H9 (cell line): Measurements from ENCODE around the gene PAOX. TPM values are rescaled to one million over a fixed set of nuclear protein-coding genes. Genes with fewer than 3 reads are reported as not detected.
A peak's percentile ranks its signal among the peaks of the same experiment; 100 is the strongest.

Source experiments
- DNase-seq: peaks from one replicate; pipeline ENCODE4 v3.0.0-alpha.2; 2017
- H2AFZ ChIP-seq: one replicate; pipeline ENCODE4 v1.6.1; 2013; ENCODE audit warnings: mild to moderate bottlenecking, low read length, control low read depth, moderate library complexity
- H2AK5ac ChIP-seq: 2 replicates; pipeline ENCODE4 v1.6.1; 2013; ENCODE audit warnings: low read length, control low read depth, mixed read lengths; ENCODE audit not compliant: insufficient read length
- H2BK120ac ChIP-seq: one replicate; pipeline ENCODE4 v1.6.1; 2013; ENCODE audit warnings: low read depth, mild to moderate bottlenecking, low read length, control low read depth, inconsistent platforms; ENCODE audit not compliant: poor library complexity, severe bottlenecking
- H2BK12ac ChIP-seq: 2 replicates; pipeline ENCODE4 v1.6.1; 2013; ENCODE audit warnings: low read length, control low read depth, mixed read lengths, low read depth; ENCODE audit not compliant: insufficient read length
- H2BK15ac ChIP-seq: 2 replicates; pipeline ENCODE4 v1.6.1; 2013; ENCODE audit warnings: low read depth, low read length, control low read depth
- H2BK20ac ChIP-seq: one replicate; pipeline ENCODE4 v1.6.1; 2013; ENCODE audit warnings: low read depth, mild to moderate bottlenecking, low read length, control low read depth, inconsistent platforms; ENCODE audit not compliant: poor library complexity, severe bottlenecking
- H2BK5ac ChIP-seq: 2 replicates; pipeline ENCODE4 v1.6.1; 2013; ENCODE audit warnings: low read length, control low read depth, mixed read lengths; ENCODE audit not compliant: insufficient read length
- H3K14ac ChIP-seq: 2 replicates; pipeline ENCODE4 v1.6.1; 2013; ENCODE audit warnings: low read length, control low read depth; ENCODE audit not compliant: insufficient read depth
- H3K18ac ChIP-seq: 2 replicates; pipeline ENCODE4 v1.6.1; 2013; ENCODE audit warnings: low read depth, mild to moderate bottlenecking, mixed read lengths, low read length, control low read depth; ENCODE audit not compliant: insufficient read length
- H3K23ac ChIP-seq: 2 replicates; pipeline ENCODE4 v1.6.1; 2013; ENCODE audit warnings: low read length, control low read depth, mixed read lengths, low read depth; ENCODE audit not compliant: insufficient read length
- H3K23me2 ChIP-seq: 2 replicates; pipeline ENCODE4 v1.6.1; 2013; ENCODE audit warnings: low read depth, mild to moderate bottlenecking, mixed read lengths, low read length, control low read depth; ENCODE audit not compliant: insufficient read length, poor library complexity, severe bottlenecking
- H3K27ac ChIP-seq: 2 replicates; pipeline ENCODE4 v1.5.1; 2013; ENCODE audit warnings: low read length, control low read depth, mixed read lengths, low read depth; ENCODE audit not compliant: insufficient read length
- H3K27me3 ChIP-seq: 2 replicates; pipeline ENCODE4 v1.6.1; 2013; ENCODE audit warnings: low read length, control low read depth, inconsistent platforms; ENCODE audit not compliant: insufficient read depth
- H3K4ac ChIP-seq: 2 replicates; pipeline ENCODE4 v1.6.1; 2013; ENCODE audit warnings: low read depth, mild to moderate bottlenecking, control low read depth, inconsistent platforms, low read length, moderate library complexity
- H3K4me1 ChIP-seq: 2 replicates; pipeline ENCODE4 v1.6.1; 2013; ENCODE audit warnings: low read length, control low read depth, inconsistent platforms; ENCODE audit not compliant: insufficient read depth
- H3K4me2 ChIP-seq: 2 replicates; pipeline ENCODE4 v1.6.1; 2013; ENCODE audit warnings: low read length, control low read depth, mixed read lengths; ENCODE audit not compliant: insufficient read length, insufficient read depth
- H3K56ac ChIP-seq: 2 replicates; pipeline ENCODE4 v1.6.1; 2013; ENCODE audit warnings: low read depth, mild to moderate bottlenecking, mixed read lengths, low read length, control low read depth; ENCODE audit not compliant: insufficient read length
- H3K79me1 ChIP-seq: 2 replicates; pipeline ENCODE4 v1.6.1; 2013; ENCODE audit warnings: low read depth, mild to moderate bottlenecking, moderate library complexity, low read length, control low read depth, inconsistent platforms; ENCODE audit not compliant: insufficient read depth, poor library complexity, severe bottlenecking
- H3K79me2 ChIP-seq: 2 replicates; pipeline ENCODE4 v1.6.1; 2013; ENCODE audit warnings: low read length, control low read depth, inconsistent platforms; ENCODE audit not compliant: insufficient read depth
- H3K9ac ChIP-seq: 2 replicates; pipeline ENCODE4 v1.6.1; 2013; ENCODE audit warnings: low read length, control low read depth, mixed read lengths; ENCODE audit not compliant: insufficient read length; ENCODE audit errors: extremely low read depth
- H3K9me3 ChIP-seq: one replicate; pipeline ENCODE4 v1.6.1; 2013; ENCODE audit warnings: low read depth, low read length, inconsistent platforms; ENCODE audit not compliant: control insufficient read depth
- H3T11ph ChIP-seq: one replicate; pipeline ENCODE4 v1.6.1; 2013; ENCODE audit warnings: mild to moderate bottlenecking, low read length, control low read depth, inconsistent platforms
- H4K20me1 ChIP-seq: one replicate; pipeline ENCODE4 v1.6.1; 2013; ENCODE audit not compliant: control insufficient read depth, insufficient read length, insufficient read depth
- H4K5ac ChIP-seq: 2 replicates; pipeline ENCODE4 v1.6.1; 2013; ENCODE audit warnings: low read depth, mild to moderate bottlenecking, mixed read lengths, low read length, control low read depth; ENCODE audit not compliant: insufficient read length
- H4K8ac ChIP-seq: replicated peaks from 2 replicates; pipeline ENCODE4 v1.6.1; 2013; ENCODE audit warnings: low read length, control low read depth, mixed read lengths, low read depth; ENCODE audit not compliant: insufficient read length
- H4K91ac ChIP-seq: 2 replicates; pipeline ENCODE4 v1.6.1; 2013; ENCODE audit warnings: low read depth, mild to moderate bottlenecking, moderate library complexity, mixed read lengths, low read length, control low read depth; ENCODE audit not compliant: insufficient read length
- H3K27ac Mint-ChIP-seq, 3 experiments: 2 replicates in 2 of 3; 3 replicates in 1 of 3; pipeline ENCODE4 v1.8.0; 2020 to 2021; ENCODE audit warnings: mixed read lengths in 3 of 3, mild to moderate bottlenecking in 1 of 3, moderate library complexity in 1 of 3
- H3K27me3 Mint-ChIP-seq: 2 replicates; pipeline ENCODE4 v1.8.0; 2021; ENCODE audit warnings: low read depth, mild to moderate bottlenecking, moderate library complexity, mixed read lengths
- H3K36me3 Mint-ChIP-seq, 3 experiments: 2 replicates in 2 of 3; 3 replicates in 1 of 3; pipeline ENCODE4 v1.8.0; 2020 to 2021; ENCODE audit warnings: low read depth in 3 of 3, mixed read lengths in 3 of 3; ENCODE audit not compliant: insufficient read depth in 1 of 3
- H3K4me1 Mint-ChIP-seq, 2 experiments: 2 replicates each; pipeline ENCODE4 v1.8.0; 2020; ENCODE audit warnings: mixed read lengths in 2 of 2
- H3K4me3 Mint-ChIP-seq, 2 experiments: 2 replicates in 1 of 2; 3 replicates in 1 of 2; pipeline ENCODE4 v1.8.0; 2020 to 2021; ENCODE audit warnings: mild to moderate bottlenecking in 2 of 2, mixed read lengths in 2 of 2, moderate library complexity in 1 of 2
- H3K9me3 Mint-ChIP-seq, 2 experiments: 2 replicates in 1 of 2; 3 replicates in 1 of 2; pipeline ENCODE4 v1.8.0; 2020; ENCODE audit warnings: mild to moderate bottlenecking in 2 of 2, mixed read lengths in 2 of 2, moderate library complexity in 1 of 2
- CTCF ChIP-seq: fragments of 200-600 bp; sonication (generic); conservative IDR thresholded peaks from 3 replicates; pipeline ENCODE4 v1.8.0; 2021; ENCODE audit warnings: antibody characterized with exemption, mild to moderate bottlenecking
- WGBS: extraction: QIAGEN DNeasy Blood & Tissue Kit; methylation state at CpG from one replicate; pipeline ENCODE4 v1.1.7; 2013; ENCODE audit warnings: missing lambda C conversion rate, low lambda C conversion rate, mixed read lengths; ENCODE audit not compliant: insufficient read length; ENCODE audit errors: extremely low coverage; 5-methylcytosine and 5-hydroxymethylcytosine counted together
- total RNA-seq: library from RNA; stranded (reverse); gene quantifications from 2 replicates; pipeline ENCODE4 v1.2.1, GENCODE V29; 2021

PAOX gene
- total RNA-seq, 1 experiment from 2014 or later, result 5.6 TPM

GRCh38 chr10:133379801-133380666 is 972 bp downstream of the PAOX start:
- no peak for DNase-seq
- no peak overlapping the region for H2BK15ac ChIP-seq
- no peak overlapping the region for H4K91ac ChIP-seq
- peaks cover 8% of the 10 kb centered on the region for H3K23me2 ChIP-seq
- peaks cover 1 to 5% (median 3%) of the 10 kb centered on the region in 3 experiments; a peak in 1 of 7 replicates for H3K36me3 Mint-ChIP-seq
- H3K27me3 ChIP-seq, result peaks cover 18% of the 10 kb centered on the region
- no peak overlapping the region for H3K56ac ChIP-seq
- no peak overlapping the region for H3K23ac ChIP-seq
- no peaks in the 10 kb centered on the region for H3K4me1 ChIP-seq
- no peak overlapping the region for H3K4me2 ChIP-seq
- H3K18ac ChIP-seq, result no peak overlapping the region
- H2BK5ac ChIP-seq, result no peak overlapping the region
- H3K9ac ChIP-seq, result no peak overlapping the region
- TF ChIP-seq CTCF, result no peak
- H3K4ac ChIP-seq, result no peak overlapping the region
- H2BK12ac ChIP-seq, result no peak overlapping the region
- peak overlapping the region; percentile 66 to 74 for H3K4me3 Mint-ChIP-seq
- no peak overlapping the region for H4K8ac ChIP-seq
- H2AK5ac ChIP-seq, result no peak overlapping the region
- H3K14ac ChIP-seq, result no peak overlapping the region
- no peak overlapping the region for H3T11ph ChIP-seq
- H2AFZ ChIP-seq, result no peak overlapping the region
- no peak overlapping the region for H2BK20ac ChIP-seq
- H3K27ac ChIP-seq, result no peak overlapping the region
- no peaks in the 10 kb centered on the region for H3K9me3 ChIP-seq
- no peak overlapping the region for H4K5ac ChIP-seq
- no peaks in the 10 kb centered on the region for H3K4me1 Mint-ChIP-seq
- no CpG with 5 or more reads among the region's 36 CpGs for WGBS
- peaks cover 44% of the 10 kb centered on the region for H3K27me3 Mint-ChIP-seq
- H2BK120ac ChIP-seq, result no peak overlapping the region
- no peaks in the 10 kb centered on the region for H4K20me1 ChIP-seq
- no peaks in the 10 kb centered on the region for H3K79me1 ChIP-seq
- peaks cover 0 to 3% of the 10 kb centered on the region in 2 experiments; a peak in 2 of 5 replicates for H3K9me3 Mint-ChIP-seq
- H3K79me2 ChIP-seq, result no peaks in the 10 kb centered on the region
- H3K27ac Mint-ChIP-seq, result no peak overlapping the region
